ENCODE data around the gene DPP6. TPM values are rescaled to one million over a fixed set of nuclear protein-coding genes. Genes with fewer than 3 reads are reported as not detected.
A peak's percentile ranks its signal among the peaks of the same experiment; 100 is the strongest.

DPP6 gene
- total and polyA plus RNA-seq, 2 of the 8 experiments (the other 6 are each of a cell fraction or from before 2014, with no cell fraction given) = 4.7 to 6.8 TPM

DNA sequence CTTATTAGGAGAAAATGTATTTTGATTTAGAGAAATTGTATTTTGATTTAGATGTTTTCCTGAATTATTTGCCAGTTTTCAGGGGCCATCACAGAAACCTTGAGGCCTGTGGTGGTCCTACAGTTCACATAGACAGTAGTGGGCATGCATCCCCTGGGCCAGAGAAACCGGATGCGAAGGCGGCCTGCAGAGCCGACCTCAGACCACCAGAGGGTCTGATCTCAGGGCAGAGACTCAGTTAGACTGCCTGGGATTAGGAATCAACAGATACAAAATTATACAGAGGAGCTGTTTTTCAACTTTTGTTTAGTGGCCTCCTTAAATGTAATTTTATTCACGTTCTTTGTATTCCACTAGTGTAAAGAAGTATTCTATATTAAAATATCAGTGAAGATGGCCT lies 792.3 kb downstream of the DPP6 start:
- H3K4me2 ChIP-seq (ENCODE audit: insufficient read depth in 1 of 2, low read depth in 2 of 2, low read length in 2 of 2) = no peak overlapping the region
- H3K4ac ChIP-seq (replicated peaks; ENCODE audit: insufficient read length, low read depth, low read length) = no peak overlapping the region
- no peak overlapping the region for H3K14ac ChIP-seq (ENCODE audit: insufficient read length)
- H2BK12ac ChIP-seq (ENCODE audit: low read depth, low read length) = no peak overlapping the region
- FAIRE-seq (no peak), DNase-seq (ENCODE audit: low read depth in 1 of 2, low spot score in 2 of 2) (no peak)
- no peak overlapping the region for H3K18ac ChIP-seq (ENCODE audit: extremely low read depth, low read length)
- H2BK15ac ChIP-seq (ENCODE audit: low read length) = no peak overlapping the region
- H2BK120ac ChIP-seq (replicated peaks; ENCODE audit: low read depth, low read length) = no peak overlapping the region
- no peak overlapping the region for H4K5ac ChIP-seq (ENCODE audit: insufficient read length, low read depth, low read length)
- H3K79me2 ChIP-seq (ENCODE audit: control insufficient read depth in 1 of 2, insufficient read depth in 2 of 2, low read length in 2 of 2) = no peaks in the 10 kb centered on the region
- H4K20me1 ChIP-seq (replicated peaks in 1 of 2; ENCODE audit: control insufficient read depth in 1 of 2, insufficient read depth in 2 of 2, low read length in 2 of 2) = no peaks in the 10 kb centered on the region
- H3K9me3 ChIP-seq (ENCODE audit: insufficient read depth in 2 of 2, low read depth in 1 of 2, low read length in 1 of 2) = no peaks in the 10 kb centered on the region
- POLR2A ChIA-PET (ENCODE audit: partially characterized antibody) = no interaction called here
- no peak overlapping the region for H2AK5ac ChIP-seq (ENCODE audit: low read depth, low read length)
- no peaks in the 10 kb centered on the region for H3K27me3 ChIP-seq (replicated peaks in 1 of 4; ENCODE audit: control insufficient read depth in 3 of 4, extremely low read depth in 1 of 4, insufficient read depth in 3 of 4, low read length in 3 of 4)
- no peak overlapping the region for H3K27ac ChIP-seq (ENCODE audit: low read depth, low read length)
- H3K23ac ChIP-seq (ENCODE audit: insufficient read length) = no peak overlapping the region
- H3K4me3 ChIP-seq (ENCODE audit: extremely low read depth in 1 of 4, insufficient read depth in 2 of 4, low read depth in 3 of 4, low read length in 4 of 4) = no peak overlapping the region
- no peaks in the 10 kb centered on the region for H3K79me1 ChIP-seq (ENCODE audit: low read depth, low read length)
- no peak overlapping the region for H2AFZ ChIP-seq (ENCODE audit: low read length)
- CTCF ChIA-PET (ENCODE audit: partially characterized antibody) = interaction anchor here (0.6 to 2.4 kb wide), 17 partner anchors 9 to 1462 kb away, joined by 3 to 10 read pairs (median 4); no protein-coding TSS in a partner anchor
- no peaks in the 10 kb centered on the region for H3K36me3 ChIP-seq (ENCODE audit: control insufficient read depth in 2 of 4, insufficient read depth in 4 of 4, low read length in 3 of 4)
- H3K4me1 ChIP-seq (replicated peaks in 1 of 4; ENCODE audit: control insufficient read depth in 3 of 4, insufficient read depth in 4 of 4, low read length in 3 of 4) = no peaks in the 10 kb centered on the region; a peak in 1 of 7 replicates
- H4K91ac ChIP-seq (replicated peaks; ENCODE audit: insufficient read length, low read length) = no peak overlapping the region
- H3K23me2 ChIP-seq (ENCODE audit: low read depth, low read length) = no peaks in the 10 kb centered on the region
- no peak overlapping the region for H3K56ac ChIP-seq (replicated peaks; ENCODE audit: insufficient read length, low read depth, low read length)
- H2BK20ac ChIP-seq (ENCODE audit: low read length) = no peak overlapping the region
- H4K8ac ChIP-seq (ENCODE audit: extremely low read depth, insufficient read depth, low read length) = no peak overlapping the region
- 90% methylated on average over 5 of the region's 5 CpGs; no CpG with 5 or more reads in 1 of the 2 experiments for WGBS, 2 experiments (ENCODE audit: extremely low coverage in 1 of 2, insufficient coverage in 1 of 2, insufficient read length in 1 of 2, insufficient replicate concordance in 2 of 2, low coverage in 1 of 2, low lambda C conversion rate in 2 of 2, missing lambda C conversion rate in 1 of 2)
- TF ChIP-seq SP2 (IDR thresholded peaks at IDR 0.05; ENCODE audit: low read length) = no peak
- TF ChIP-seq SIRT6 (IDR thresholded peaks at IDR 0.05; ENCODE audit: low read length) = no peak
- no peak for TF ChIP-seq BCL11A (IDR thresholded peaks at IDR 0.05; ENCODE audit: low read depth in 2 of 2, low read length in 2 of 2)
- peak; percentile 36 to 50 (median 47) for TF ChIP-seq CTCF (IDR thresholded peaks at IDR 0.05; ENCODE audit: control extremely low read depth in 1 of 3, insufficient read depth in 1 of 3, low read depth in 1 of 3, low read length in 3 of 3)
- TF ChIP-seq RAD21 (IDR thresholded peaks at IDR 0.05 in 1 of 2, conservative IDR thresholded peaks at IDR 0.05 in 1 of 2; ENCODE audit: low read depth in 2 of 2, low read length in 2 of 2) = peak; percentile 5 to 45; a peak in 2 of 4 replicates
- no peak overlapping the region for H2BK5ac ChIP-seq (ENCODE audit: low read depth, low read length)
- H3K9ac ChIP-seq (replicated peaks in 1 of 4; ENCODE audit: extremely low read depth in 1 of 4, low read depth in 3 of 4, low read length in 3 of 4) = no peak overlapping the region
